HL-60 (cell line): ENCODE results near the gene RTF1.

Experiments used
- GABPA ChIP-seq: IDR thresholded peaks from 2 replicates; pipeline ENCODE4 v1.6.1; 2012; ENCODE audit warnings: low read depth
- TF ChIP-seq, protein P1 (sequence below): IDR thresholded peaks from one replicate; pipeline ENCODE4 v1.5.1; 2011; ENCODE audit warnings: low read length, control low read depth, inconsistent platforms; ENCODE audit not compliant: insufficient read depth
- TF ChIP-seq, protein P2 (sequence below): IDR thresholded peaks from 2 replicates; pipeline ENCODE4 v1.6.1; 2012; ENCODE audit warnings: low read depth; ENCODE audit not compliant: insufficient replicate concordance

DNA sequence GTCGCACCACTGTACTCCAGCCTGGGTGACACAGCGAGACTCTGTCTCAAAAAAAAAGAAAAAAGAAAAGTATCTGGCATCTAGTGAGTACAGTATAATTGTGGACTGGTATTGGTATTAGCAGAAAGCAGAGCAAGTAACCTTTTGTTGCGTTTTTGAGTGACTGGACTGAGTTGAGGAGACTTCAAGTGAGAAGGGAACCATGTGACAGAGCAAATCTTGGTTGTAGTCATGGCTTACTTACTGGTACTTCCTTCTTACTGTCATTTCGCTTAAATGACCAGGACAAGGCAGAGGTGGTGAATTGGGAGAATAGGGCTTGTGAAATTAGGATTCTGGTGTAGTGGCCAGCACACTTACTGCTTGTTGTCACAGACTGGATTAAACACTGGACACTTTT lies 20.6 kb downstream of the RTF1 start:
- TF ChIP-seq, protein P1, sequence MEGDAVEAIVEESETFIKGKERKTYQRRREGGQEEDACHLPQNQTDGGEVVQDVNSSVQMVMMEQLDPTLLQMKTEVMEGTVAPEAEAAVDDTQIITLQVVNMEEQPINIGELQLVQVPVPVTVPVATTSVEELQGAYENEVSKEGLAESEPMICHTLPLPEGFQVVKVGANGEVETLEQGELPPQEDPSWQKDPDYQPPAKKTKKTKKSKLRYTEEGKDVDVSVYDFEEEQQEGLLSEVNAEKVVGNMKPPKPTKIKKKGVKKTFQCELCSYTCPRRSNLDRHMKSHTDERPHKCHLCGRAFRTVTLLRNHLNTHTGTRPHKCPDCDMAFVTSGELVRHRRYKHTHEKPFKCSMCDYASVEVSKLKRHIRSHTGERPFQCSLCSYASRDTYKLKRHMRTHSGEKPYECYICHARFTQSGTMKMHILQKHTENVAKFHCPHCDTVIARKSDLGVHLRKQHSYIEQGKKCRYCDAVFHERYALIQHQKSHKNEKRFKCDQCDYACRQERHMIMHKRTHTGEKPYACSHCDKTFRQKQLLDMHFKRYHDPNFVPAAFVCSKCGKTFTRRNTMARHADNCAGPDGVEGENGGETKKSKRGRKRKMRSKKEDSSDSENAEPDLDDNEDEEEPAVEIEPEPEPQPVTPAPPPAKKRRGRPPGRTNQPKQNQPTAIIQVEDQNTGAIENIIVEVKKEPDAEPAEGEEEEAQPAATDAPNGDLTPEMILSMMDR = no peak
- TF ChIP-seq, protein P2, sequence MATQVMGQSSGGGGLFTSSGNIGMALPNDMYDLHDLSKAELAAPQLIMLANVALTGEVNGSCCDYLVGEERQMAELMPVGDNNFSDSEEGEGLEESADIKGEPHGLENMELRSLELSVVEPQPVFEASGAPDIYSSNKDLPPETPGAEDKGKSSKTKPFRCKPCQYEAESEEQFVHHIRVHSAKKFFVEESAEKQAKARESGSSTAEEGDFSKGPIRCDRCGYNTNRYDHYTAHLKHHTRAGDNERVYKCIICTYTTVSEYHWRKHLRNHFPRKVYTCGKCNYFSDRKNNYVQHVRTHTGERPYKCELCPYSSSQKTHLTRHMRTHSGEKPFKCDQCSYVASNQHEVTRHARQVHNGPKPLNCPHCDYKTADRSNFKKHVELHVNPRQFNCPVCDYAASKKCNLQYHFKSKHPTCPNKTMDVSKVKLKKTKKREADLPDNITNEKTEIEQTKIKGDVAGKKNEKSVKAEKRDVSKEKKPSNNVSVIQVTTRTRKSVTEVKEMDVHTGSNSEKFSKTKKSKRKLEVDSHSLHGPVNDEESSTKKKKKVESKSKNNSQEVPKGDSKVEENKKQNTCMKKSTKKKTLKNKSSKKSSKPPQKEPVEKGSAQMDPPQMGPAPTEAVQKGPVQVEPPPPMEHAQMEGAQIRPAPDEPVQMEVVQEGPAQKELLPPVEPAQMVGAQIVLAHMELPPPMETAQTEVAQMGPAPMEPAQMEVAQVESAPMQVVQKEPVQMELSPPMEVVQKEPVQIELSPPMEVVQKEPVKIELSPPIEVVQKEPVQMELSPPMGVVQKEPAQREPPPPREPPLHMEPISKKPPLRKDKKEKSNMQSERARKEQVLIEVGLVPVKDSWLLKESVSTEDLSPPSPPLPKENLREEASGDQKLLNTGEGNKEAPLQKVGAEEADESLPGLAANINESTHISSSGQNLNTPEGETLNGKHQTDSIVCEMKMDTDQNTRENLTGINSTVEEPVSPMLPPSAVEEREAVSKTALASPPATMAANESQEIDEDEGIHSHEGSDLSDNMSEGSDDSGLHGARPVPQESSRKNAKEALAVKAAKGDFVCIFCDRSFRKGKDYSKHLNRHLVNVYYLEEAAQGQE = no peak
- no peak for TF ChIP-seq GABPA
